Measurements from ENCODE around the gene PYGM.

The PYGM gene

DNA sequence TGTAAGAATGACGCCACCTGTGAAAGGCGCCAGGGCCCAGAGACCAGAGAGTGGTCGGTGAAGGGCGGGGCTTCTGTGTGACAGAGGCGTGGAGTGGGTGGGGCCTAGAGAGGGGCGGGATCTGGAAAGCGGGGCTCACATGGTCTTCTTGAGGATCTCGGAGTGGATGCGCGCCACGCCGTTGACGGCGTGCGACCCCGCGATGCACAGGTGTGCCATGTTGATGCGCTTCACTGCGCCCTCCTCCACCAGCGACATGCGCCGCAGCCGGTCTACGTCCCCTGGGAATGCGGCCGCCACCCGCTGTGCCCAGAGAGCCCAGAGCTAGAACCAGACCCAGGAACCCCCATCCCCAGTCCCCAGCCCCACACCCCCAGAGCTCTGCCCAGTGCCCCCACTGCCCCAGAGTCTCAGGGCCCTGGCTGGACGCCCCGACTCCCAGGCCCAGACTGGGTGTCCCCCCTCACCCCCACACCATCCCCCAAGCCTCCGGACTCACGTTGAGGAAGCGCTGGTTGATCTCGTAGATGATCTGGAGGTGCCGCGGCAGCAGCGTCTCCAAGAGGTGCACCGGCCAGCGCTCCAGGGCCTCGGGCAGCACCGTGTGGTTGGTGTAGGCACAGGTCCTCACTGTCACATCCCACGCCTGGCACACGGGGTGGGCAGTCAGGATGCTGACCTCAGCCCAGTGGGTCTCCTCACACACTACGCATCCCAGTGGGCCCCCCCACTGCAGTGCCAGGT is 6.2 kb downstream of the PYGM start:
- DNase-seq: no peak

DNA sequence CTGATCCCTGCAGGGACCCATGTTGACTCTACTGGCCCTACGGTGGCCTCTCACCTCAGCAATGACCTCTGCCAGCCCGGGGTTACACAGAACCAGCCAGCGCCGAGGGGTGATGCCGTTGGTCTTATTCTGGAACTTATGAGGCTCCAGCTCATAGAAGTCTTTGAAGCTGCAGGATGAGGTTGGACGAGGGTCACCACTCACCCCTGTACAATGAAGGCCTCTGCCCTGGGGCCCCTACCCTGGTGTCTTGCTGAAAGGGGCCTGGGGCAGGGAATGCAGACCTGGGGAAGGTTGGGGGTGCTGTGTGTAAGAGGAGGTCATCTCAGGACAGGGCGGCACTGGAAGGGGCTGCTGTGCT is 6.8 kb downstream of the PYGM start:
- DNase-seq: no peak

DNA sequence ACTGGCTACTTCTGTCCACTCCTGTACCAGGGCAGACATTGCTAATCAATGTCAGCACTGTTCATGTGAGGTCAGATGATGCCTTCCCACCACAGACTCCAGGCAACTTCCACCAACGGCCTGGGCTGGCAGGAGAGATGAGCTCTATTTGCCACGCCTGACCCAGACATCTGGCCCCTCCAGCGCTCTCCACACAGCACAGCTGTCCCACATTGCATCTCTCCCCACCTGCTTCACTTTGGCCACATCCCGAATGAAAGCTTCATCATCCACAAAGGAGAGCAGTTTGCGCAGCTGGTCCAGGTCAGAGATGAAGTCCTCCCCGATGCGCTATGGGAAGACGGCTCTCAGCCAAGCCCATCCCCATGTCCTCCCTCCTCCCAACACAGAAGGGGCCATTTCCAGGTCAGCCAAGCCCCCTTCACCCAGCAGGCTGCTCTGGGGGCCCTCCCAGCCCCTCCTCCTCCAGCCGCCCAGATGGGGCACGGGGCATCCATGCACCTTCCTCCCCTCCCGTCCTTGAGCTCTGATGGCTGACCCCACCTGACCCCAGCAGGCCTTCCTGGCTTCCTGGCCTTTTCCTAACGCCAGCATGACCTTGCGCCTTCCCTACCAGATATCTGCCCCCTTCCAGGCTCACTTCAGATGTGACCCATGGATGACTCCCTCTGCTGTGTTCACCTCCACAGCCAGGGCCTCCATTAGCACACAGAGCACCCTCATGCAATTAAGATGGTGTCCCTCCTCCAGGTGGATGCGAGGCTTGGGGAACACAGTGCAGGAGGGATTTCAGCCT is 7.4 kb downstream of the PYGM start:
- no peak for DNase-seq

DNA sequence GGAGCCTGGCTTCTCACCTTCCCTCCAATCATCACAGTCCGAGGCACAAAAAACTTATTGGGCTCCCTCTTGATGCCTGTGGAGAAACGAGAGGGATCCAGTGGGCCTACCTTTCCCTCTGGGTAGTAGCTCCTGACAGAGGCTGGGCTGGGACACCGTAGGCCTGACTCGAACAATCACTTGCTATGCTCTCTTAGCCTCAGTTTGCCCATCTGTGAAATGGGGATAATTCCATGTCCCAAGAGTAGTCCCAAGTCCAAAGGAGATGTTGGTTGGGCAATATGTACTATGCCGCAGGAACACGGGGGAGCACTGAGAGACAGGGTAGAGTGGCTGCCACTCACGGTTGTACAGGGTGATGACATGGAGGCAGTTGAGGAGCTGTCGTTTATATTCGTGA is 8.2 kb downstream of the PYGM start:
- no peak for DNase-seq

DNA sequence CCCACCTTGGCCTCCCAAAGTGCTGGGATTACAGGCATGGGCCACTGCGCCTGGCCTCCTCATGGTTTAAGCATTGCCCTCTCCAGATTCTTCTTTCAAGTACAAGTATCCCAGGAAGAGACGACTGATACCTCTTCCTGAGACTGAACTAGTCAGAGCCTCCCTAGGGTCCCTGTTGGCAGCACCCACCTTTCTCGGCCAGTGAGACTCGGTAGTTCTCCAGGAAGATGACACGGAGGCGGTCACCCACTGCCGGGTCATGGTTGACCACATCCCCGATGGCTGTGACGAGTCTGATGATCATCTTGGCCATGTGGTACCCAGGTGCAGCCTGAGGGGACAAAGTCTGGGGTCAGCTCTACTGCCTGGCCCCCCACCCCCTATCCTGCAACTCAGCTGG is 8.6 kb downstream of the PYGM start:
- DNase-seq: no peak

DNA sequence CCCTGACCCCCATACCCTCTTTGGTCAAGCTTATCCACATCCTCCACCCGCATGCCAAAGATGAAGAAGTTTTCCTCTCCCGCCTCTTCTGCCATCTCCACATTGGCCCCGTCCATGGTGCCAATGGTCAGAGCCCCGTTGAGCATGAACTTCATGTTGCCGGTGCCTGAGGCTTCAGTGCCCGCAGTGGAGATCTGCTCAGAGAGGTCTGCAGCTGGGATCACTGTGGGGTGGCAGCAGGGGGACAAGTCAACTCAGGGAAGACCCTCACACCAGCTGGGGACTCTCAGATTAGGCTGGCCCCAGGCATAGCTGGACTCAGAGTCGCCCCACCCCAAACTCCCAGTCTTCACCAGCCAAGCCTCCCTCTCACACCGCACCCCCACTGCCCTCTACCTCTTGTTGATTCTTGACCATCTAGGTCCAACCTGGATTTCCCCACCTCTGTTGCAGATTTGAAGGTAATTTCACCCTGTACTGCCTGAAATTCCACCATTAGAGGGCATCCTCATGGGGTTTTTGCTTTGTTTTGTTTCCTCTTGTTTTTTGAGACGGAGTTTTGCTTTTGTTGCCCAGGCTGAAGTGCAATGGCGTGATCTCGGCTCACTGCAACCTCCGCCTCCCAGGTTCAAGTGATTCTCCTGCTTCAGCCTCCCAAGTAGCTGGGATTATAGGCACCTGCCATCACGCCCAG is 9.3 kb downstream of the PYGM start:
- DNase-seq: no peak

DNA sequence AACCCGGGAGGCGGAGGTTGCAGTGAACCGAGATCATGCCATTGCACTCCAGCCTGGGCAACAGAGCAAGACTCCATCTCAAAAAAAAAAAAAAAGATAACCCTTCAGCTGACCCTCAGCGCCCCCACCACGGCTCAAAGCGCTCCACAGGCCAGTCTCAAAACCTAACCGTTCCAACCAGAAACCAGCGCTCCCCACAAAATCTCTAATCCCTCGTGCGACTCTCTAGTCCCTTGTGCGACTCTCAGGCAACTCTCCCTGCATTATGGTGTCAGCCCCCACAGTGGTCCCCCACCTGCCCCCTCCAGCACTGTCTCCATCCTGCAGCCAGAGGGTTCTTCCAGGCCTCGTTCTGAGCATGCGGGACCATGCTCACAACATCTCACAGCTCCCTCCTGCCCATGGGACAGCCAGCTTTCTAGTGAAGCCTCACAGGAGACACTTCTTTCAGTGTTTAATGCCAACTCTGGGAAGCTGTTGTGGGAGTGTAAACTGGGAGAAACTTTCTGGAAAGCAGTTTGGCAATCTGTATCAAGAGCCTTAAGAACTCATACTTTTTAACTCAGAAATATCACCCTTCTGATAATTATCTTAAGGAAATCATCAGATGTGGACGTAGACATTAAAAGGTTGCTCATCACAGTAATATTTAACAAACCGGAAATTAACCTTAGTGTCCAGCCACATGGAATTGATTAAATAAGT is 11.7 kb downstream of the PYGM start:
- no peak for DNase-seq

DNA sequence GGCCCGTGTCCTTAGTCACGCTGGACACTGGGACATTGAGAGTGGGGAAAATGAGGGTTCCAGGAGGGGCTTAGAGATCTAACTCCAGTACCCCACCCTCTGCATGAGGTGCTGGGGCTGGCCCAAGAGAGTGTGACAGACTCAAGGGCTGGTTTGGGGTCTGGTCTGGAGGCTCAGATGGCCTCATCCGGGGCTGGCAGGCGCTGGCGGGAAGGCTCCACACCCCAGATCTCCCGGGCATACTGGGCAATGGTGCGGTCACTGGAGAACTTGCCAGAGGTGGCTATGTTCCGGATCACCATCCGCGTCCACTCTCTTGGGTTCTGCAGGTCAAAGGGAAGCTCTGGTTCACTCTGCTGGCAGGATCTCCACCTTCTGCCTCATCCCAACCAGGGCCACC is 13.3 kb downstream of the PYGM start:
- no peak for DNase-seq

DNA sequence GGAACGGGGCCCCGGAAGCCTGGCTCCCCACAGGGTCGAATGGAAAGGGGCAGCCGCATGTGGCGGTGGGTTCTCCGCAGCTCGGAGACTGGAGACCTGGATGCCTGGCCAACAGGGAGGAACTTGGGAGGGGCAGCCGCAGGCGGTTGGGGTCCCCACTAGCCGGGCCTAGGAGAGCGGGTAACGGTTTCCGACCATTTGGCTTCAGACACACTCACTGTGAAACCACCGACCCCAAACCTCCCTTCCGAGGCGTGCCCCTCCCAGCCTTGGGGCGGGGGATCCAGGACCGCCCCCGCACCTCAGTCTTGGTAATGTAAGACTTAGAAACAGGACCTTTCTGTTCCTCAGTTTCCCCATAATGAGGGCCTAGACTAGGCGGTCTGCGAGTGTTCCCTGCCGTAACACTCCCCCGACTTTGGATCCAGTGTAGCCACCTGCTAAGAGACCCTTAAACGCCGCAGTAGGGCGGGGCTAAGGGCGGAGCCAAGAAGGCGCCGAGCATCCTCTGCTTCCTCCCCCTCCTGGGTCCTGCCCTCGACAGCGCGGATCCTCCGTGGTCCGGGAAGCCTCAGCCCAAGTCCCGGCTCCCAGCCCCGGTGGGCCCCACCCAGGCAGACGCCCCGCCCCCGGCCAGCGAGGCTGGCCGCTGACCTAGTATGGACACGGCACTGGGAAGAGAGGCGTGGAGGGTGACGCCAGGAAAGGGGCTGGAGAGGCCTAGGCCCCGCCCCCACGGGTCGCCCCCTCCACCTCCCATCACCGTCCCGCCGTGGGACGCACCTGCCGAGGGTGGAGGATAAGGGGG is 14.0 kb downstream of the PYGM start:
- DNase-seq: peak; percentile 40

DNA sequence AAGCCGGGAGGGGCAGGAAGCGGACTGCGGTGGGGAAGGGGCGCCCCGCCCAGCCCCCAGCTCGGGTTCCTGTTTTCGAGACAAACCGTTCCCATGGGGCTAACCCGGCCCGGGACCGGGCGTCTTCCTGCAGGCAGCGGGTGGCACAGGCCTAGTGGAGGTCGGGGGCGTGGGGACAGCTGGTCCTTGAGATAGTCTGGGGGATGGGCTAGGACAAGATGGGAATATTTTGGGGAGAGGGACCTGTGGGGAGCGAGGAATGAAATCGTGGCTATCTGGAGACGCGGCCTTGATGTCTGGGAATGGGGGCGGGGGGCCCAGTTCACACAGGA is 14.6 kb downstream of the PYGM start:
- no peak for DNase-seq

DNA sequence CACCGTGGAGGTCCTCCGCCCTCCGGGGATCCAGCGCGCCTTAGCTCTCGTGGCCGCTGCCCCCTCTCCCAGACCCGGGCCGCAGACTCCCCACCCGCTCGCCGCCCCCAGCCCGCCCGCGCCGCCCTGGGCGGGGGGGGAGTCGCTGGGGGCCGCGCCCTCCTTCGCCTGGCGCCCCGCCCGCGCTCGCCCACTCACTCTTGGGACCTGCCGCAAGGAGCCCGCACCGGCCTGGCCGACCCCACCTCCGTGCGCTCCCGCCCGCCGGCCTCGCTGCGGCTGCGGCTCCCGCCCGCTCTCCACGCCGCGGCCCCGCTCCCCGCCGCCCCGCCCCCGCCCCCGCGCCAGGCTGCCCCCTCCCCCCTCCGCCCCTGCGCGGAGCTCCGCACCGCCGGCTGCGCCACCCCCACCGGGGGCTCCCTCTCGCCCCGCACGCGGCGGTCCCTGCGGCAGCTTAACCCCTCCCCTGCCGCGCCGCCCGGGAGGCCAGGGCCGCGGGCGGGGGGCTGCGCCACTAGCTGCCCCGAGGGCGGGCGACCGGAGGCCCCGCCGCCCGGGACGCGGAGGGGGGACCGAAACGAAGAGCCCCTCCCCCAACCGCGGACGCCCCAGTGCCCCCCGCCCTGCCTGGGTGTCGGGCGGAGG is 15.1 kb downstream of the PYGM start:
- no peak for DNase-seq

DNA sequence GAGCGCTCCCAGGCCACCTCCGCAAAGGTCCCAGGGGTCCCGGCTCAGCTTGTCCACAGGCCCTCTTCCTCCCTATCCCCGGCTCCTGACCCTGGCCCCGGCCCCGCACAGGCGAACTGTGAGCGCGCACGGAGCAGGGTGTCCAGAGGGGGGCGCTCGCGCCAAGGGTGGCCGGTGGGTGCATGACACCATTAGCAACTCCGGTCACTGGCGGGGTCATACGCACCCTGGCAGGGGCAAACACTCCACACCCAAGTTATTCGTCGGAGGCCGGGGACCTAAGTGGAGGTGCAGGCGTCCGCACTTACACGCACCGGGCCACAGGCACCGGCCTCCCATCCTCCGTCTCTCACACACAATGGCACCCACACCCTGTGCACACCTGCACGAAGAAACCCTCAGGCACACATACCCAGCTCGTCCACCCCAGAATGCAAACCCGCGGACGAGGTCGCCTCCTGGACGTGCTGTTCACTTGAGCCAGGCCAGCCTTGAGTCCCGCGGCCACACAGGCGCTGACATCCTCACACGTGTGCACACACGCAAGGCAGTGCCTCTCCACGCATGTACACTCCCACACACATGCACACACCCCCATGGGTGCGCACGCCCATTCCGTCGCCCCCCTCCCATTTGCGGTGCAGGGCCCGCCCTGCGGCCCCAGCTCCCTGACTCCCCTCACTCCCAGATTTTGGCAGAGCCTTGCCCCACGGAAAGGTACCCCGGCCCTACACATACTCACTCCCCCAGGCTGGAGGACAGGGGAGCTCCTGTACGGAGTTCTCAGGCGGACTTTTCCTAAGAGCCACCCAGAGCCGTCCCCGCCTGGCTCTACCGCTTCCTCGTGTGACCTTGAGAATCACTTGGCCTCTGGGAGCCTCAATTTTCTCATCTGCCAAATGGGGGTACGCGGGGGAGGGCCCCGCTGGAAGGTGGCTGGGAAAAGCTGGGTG is 15.9 kb downstream of the PYGM start, which contains the start of gene RASGRP2:
Gene RASGRP2, minus strand, starts transcription at position 552 of the 953 bp plus-strand sequence. CDS start 1,276 bp downstream, outside the sequence.
- no peak for DNase-seq

DNA sequence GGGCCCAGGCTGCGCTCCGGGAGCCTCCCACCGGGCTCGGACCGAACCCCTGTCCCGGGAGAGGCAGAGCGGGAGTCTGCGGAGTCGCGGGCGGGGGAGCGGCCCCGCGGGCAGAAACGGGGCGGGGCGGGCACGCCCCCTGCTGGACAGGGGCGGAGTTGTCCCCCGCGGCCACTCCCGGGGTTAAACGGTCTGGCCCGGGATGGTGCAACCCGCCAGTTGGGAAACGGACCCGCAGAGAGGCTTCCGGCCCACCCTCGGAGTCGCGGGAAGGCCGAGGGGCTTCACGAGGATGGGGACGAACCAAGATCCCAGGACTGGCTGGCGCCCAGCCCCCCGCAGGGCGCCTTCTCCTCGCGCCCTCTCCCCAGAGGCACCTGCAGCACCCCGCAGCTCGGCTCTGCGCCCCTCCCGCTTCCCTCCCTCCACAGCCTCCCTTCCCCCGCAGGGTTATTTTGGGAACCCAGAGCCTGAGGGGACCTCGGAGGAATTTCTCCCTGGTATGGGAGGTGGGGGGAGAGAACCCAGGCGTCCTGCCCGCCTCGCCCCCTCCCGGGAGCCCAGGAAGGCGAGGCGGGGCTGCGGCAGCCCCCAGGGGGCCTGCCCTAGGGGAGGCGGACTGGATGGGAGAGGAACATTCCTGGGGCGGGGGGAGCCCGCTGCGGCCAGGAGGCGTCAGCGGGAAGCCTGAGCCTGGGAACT is 16.7 kb downstream of the PYGM start:
- DNase-seq: peak; percentile 51

DNA sequence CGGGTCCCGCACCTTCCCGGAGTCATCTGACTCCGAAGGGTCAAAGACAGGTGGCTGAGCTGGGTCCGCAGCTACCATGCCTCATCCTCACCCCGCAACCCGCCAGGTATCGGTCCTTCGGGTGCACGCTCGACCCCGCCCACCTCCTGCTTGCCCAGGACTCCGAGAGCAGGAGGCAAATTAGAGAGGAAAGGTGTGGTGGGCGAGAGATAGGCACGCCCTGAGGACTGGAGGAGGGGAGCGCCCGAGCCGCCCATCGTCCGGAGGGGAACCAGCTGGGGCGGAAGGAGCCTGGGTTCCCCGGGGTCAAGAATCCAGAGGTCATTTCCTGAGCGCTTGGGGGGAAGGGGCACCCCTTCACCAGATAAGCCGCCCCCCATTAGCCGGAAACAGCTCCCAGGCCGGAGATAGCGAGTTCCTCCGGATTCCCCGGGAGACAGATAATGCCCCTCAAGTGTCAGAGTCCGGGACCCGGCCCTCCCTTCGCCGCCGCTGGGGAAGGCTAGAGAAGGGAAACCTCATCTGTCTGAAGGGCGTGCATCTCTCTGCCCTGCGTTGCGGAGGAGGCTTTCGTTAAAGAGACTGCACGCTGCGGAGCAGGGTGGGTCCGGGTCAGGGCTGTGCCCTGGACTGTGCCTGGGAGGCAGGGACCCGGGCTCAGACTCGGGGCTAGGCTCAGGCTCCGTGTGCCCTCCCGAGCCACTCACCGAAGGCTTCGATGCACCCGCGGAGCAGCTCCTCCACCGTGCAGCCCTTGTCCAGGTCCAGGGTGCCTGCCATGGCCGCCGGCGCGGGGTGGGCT is 17.5 kb downstream of the PYGM start:
- no peak for DNase-seq

DNA sequence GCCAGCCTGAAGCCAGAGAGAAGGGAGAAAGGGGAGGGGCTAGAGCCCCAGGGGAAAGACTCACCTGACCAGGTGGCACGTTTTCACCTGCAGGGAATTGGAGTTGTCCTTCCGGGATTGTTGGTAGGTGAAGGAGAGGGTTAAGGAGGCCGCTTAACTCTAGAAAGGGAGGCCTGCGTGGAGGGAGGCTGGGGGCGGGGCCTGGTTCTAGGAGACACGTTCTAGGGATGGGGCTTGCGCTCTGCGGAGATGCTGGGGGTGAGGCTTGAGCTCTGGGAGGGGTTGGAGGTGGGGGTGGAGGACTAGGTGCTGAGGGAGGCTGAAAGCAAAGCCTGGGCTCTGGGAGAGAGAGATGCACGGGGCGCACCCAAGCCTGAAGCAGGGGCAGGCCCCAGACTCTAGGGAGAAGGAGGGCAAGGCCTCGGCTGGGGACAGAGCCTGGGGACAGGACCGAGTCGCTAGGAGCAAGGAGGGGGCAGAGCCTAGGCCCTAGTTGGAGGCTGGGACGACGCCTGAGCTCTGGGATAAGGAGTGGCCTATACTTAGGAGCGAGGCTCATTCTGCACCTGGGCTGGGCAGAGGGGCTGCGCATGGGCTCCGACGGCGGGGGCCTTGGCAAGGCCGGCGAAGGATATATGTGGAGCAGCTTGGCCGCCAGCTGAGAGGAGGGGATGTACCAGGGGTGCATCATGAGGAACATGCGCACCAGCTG is 18.2 kb downstream of the PYGM start:
- no peak for DNase-seq

DNA sequence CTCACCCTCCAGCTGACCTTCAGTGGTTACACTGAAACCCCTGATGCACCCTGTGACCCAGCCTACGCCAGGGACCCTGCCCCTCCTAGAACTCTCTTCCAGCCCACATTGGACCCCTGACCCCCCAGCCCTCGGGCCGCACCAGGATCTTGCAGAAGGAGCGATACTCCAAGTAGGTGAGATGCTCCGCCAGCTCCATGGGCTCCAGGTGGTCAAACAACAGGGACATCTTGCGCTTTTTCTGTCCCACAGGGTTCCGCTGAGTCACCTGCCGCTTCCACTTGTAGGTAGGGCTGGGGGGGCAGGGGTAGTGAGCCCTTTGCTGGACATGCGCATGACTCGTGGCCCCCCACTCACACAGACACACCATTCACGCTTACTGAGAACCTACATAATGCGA is 19.9 kb downstream of the PYGM start:
- DNase-seq: no peak

DNA sequence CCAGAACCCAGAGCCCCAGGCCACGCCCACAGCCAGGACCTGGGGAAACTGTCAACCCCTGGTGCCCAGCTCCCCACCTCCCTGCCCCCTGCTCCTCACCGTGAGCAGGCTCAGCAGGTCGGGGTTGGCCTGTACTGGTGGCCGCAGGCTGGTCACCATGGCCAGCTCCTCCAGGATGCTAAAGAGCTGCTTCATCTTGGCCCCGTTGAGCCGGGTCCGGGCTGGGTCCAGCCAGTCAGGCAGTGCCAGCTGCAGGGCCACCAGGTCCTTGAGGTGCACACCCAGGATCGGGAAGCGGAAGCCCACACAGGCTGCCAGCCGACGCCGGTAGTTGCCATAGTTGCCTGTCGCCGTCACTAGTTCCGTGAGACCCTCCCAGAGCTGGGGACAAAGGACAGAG is 23.1 kb downstream of the PYGM start:
- DNase-seq: no peak

DNA sequence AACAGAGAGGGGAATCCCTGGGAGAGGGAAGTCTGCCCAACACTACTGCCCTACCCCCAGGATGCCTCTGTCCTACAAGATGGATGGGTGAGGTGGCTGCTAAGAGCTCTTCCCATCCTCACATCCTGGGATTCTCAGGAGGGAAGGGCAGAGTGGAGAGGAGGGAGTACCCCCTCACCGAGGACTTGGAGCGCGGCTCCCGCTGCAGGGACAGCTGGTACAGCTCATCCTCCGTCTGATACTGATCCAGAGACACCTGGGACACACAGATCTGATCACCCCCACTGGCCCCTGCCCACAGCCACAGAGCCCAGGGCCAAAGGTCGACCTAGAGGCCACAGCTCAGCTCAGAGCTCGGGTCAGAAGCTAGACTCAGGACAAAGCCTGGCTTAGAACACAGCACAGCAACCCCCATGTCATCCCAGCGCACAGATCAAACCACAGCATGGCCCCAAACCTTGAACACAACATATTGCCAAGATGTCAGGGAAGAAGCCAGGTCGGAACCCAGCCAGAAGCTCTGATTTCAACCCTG is 24.0 kb downstream of the PYGM start:
- no peak for DNase-seq

All from fibroblast of skin of scalp (primary cell).